Effector memory CD4-positive, alpha-beta T cell (primary cell): Measurements from ENCODE around the gene ZNF57.
A peak's percentile ranks its signal among the peaks of the same experiment; 100 is the strongest.
"Not testable (repeated sequence)": the region's sequence is repeated elsewhere in the genome, so short reads cannot be mapped to it uniquely, and the experiment has no call there.

ENCODE experiments used
- DNase-seq, 3 donors: peaks; one replicate each; pipeline ENCODE4 v3.0.0-alpha.2; 2020
- H3K27ac ChIP-seq: 2 replicates; pipeline ENCODE4 v1.7.0; 2013; ENCODE audit warnings: mild to moderate bottlenecking, low read length, moderate library complexity; ENCODE audit not compliant: insufficient read depth, poor library complexity, severe bottlenecking
- H3K27me3 ChIP-seq: replicated peaks from 2 replicates; pipeline ENCODE4 v1.7.0; 2013; ENCODE audit warnings: mild to moderate bottlenecking, low read length; ENCODE audit not compliant: insufficient read depth, control insufficient read depth, poor library complexity, severe bottlenecking
- H3K36me3 ChIP-seq: 2 replicates; pipeline ENCODE4 v1.7.0; 2013; ENCODE audit warnings: mild to moderate bottlenecking, low read length, moderate library complexity; ENCODE audit not compliant: control insufficient read depth, insufficient read depth
- H3K4me1 ChIP-seq: 2 replicates; pipeline ENCODE4 v1.7.0; 2013; ENCODE audit warnings: low read length, mild to moderate bottlenecking; ENCODE audit not compliant: control insufficient read depth, insufficient read depth, poor library complexity, severe bottlenecking
- H3K4me3 ChIP-seq: 2 replicates; pipeline ENCODE4 v1.7.0; 2013; ENCODE audit warnings: low read length, low read depth, mild to moderate bottlenecking; ENCODE audit not compliant: insufficient read depth, poor library complexity, severe bottlenecking
- H3K9me3 ChIP-seq: 2 replicates; pipeline ENCODE4 v1.7.0; 2013; ENCODE audit warnings: mild to moderate bottlenecking, low read length, moderate library complexity; ENCODE audit not compliant: control insufficient read depth

Gene ZNF57

DNA sequence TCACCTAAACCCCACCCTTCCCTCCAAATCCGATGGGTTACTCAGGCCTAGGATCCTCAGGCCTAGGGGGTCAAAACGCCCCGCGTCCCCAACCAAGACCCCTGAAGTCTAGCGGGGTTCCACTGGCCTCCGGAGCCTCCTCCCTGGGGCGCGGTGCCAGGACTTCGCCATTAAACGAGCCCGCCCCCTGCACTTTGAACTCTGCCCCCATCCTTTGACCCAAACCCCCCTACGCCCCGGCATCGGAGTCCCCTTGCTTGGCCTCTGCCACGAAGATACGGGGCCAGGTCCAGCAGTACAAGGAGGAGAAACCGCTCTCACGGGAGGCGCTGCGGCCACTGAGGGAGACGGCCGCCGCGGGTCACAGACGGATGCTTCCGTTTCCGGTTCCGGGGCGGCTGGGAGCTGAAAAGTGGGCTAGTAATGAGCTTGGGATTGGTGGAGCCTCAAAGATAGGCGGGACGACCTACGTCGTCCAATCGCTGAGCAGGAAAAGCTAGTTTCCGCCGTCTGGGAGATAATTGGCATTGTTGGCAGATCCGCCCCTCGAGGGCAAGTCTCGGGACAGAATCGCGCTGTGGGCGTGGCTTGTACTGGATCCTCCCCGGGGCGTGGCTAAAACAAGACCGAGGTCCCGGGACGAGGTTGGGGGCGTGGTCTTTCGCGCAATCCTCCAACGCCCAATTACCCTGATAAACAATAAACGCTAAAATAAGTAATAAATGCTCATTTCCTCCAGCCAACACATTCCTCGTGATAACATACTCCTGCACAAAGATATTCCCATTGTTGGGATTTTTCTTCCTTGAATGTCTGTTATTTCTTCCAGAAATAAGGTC lies 49.8 kb downstream of the ZNF57 start:
- DNase-seq = peak; percentile 100
- H3K9me3 ChIP-seq = no peaks in the 10 kb centered on the region

DNA sequence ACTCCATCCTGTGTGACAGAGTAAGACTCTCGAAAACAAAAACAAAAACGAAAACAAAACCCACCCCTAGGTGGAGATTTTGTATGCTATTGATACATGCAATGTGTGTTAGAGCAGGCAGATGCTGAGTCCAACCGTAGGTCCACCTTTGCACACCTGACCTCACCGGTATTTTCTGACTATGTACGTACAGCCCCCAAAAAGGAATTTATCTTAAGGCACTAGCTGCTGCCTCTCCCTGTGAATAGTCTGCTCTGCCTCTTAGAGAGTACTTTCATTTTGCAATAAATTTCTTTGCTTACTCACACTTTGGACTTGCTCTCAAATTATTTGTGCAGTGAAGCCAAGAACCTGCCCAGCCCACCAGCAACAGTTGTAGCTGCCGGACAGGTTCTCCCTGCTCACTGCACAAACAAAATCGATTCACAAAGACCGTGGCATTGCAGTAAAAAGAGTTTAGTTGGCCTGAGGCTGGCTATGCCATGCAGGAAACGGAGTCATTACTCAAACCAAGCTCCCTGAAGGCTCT lies 52.3 kb downstream of the ZNF57 start:
- no peak overlapping the region for H3K4me3 ChIP-seq
- H3K4me1 ChIP-seq = peaks cover 8% of the 10 kb centered on the region
- H3K9me3 ChIP-seq = no peaks in the 10 kb centered on the region
- H3K27ac ChIP-seq = no peak overlapping the region
- DNase-seq = no peak
- no peaks in the 10 kb centered on the region for H3K36me3 ChIP-seq
- no peaks in the 10 kb centered on the region for H3K27me3 ChIP-seq

More for the DNA sequence above, 49.8 kb downstream of the ZNF57 start:
- no peaks in the 10 kb centered on the region for H3K27me3 ChIP-seq
- H3K27ac ChIP-seq = peak overlapping the region; percentile 98
- H3K36me3 ChIP-seq = no peaks in the 10 kb centered on the region
- H3K4me3 ChIP-seq = peak overlapping the region; percentile 84
- peaks cover 10% of the 10 kb centered on the region for H3K4me1 ChIP-seq

DNA sequence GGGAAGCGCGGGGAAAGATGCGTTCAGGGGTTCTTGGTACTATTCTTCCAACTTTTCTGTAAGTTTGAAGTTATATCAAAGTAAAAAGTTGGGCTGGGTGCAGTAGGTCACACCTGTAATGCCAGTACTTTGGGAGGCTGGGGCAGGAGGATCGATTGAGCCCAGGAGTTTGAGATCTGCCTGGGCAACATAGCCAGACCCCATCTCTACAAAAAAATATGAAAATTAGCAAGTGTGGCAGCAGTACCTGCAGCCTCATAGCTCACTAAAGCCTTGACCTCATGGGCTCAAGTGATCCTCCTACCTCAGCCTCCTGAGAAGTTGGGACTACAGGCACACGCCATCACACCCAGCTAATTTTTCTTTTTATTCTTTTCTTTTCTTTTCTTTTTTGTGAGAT lies 56.4 kb downstream of the ZNF57 start:
- Histone ChIP-seq H3K9me3 (no peaks in the 10 kb centered on the region), H3K4me1 (no peaks in the 10 kb centered on the region), H3K27ac (no peak overlapping the region), H3K27me3 (no peaks in the 10 kb centered on the region), H3K36me3 (no peaks in the 10 kb centered on the region), H3K4me3 (no peak overlapping the region)
- no peak for DNase-seq

GRCh38 chr19:2960120-2960519 lies 59.4 kb downstream of the ZNF57 start:
- DNase-seq = no peak

DNA sequence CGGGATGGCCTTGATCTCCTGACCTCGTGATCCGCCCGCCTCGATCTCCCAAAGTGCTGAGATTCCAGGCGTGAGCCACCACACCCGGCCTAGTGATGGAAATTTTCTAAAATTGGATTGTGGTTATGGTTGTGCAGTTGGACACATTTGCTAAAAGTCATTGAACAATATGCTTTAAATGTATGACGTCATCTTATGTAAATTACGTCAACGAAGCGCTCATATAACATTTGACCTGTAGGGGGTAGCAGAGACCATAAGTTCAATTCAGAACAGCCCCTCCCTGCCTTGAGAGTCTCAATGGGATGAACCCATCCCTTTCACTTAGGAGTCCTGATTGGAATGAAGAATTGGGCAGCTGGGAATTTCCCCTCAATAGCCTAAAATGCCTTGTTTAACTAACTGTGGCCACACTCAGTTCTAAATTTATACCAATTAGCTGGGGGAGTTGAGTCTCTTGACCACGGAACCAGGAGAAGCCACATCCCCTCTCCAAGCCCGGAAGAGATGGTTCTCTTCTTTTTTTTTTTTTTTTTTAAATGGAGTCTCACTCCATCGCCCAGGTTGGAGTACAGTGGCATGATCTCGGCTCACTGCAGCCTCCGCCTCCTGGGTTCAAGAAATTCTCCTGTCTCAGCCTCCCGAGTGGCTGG lies 61.4 kb downstream of the ZNF57 start:
- H3K4me3 ChIP-seq = no peak overlapping the region
- no peaks in the 10 kb centered on the region for H3K4me1 ChIP-seq
- H3K36me3 ChIP-seq = no peaks in the 10 kb centered on the region
- H3K27ac ChIP-seq = no peak overlapping the region
- H3K27me3 ChIP-seq = no peaks in the 10 kb centered on the region
- DNase-seq = peak in 2 of 3 donors; percentile 4 to 52
- no peaks in the 10 kb centered on the region for H3K9me3 ChIP-seq

More at GRCh38 chr19:2960120-2960519, 59.4 kb downstream of the ZNF57 start:
- Histone ChIP-seq H3K27ac (no peak overlapping the region), H3K9me3 (no peaks in the 10 kb centered on the region), H3K4me1 (no peaks in the 10 kb centered on the region), H3K4me3 (no peak overlapping the region), H3K36me3 (no peaks in the 10 kb centered on the region), H3K27me3 (no peaks in the 10 kb centered on the region)

DNA sequence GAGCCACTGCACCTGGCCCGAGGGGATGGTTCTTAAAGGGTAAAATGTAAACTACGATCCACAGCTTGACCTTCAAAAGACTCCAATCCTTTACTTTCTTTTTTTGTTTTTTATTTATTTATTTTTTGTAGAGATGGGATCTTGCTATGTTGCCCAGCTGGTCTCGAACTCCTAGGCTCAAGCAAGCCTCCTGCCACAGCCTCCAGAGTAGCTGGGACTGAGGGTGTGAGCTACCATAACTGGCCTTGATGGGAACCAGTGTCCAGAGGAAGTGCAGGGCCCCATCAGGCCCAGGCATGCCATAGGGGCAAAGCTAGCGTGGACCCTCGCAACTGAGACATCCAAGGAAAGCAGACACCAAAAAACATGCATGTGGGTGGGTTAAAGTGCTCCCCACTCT lies 62.4 kb downstream of the ZNF57 start:
- Histone ChIP-seq H3K27ac (no peak overlapping the region), H3K27me3 (no peaks in the 10 kb centered on the region), H3K4me3 (no peak overlapping the region), H3K4me1 (no peaks in the 10 kb centered on the region), H3K9me3 (no peaks in the 10 kb centered on the region), H3K36me3 (no peaks in the 10 kb centered on the region)
- no peak for DNase-seq

GRCh38 chr19:2963631-2964030 lies 62.9 kb downstream of the ZNF57 start:
- DNase-seq, H3K27ac ChIP-seq, H3K27me3 ChIP-seq, H3K36me3 ChIP-seq, H3K4me3 ChIP-seq, H3K4me1 ChIP-seq, H3K9me3 ChIP-seq: not testable (repeated sequence)

- H3K9me3 ChIP-seq = no peaks in the 10 kb centered on the region
- no peaks in the 10 kb centered on the region for H3K36me3 ChIP-seq
- no peaks in the 10 kb centered on the region for H3K4me1 ChIP-seq
- DNase-seq = no peak
- H3K27me3 ChIP-seq = no peaks in the 10 kb centered on the region
- no peak overlapping the region for H3K27ac ChIP-seq
- no peak overlapping the region for H3K4me3 ChIP-seq
These were observed 64.1 kb downstream of the ZNF57 start for GRCh38 chr19:2964874-2965273.

DNA sequence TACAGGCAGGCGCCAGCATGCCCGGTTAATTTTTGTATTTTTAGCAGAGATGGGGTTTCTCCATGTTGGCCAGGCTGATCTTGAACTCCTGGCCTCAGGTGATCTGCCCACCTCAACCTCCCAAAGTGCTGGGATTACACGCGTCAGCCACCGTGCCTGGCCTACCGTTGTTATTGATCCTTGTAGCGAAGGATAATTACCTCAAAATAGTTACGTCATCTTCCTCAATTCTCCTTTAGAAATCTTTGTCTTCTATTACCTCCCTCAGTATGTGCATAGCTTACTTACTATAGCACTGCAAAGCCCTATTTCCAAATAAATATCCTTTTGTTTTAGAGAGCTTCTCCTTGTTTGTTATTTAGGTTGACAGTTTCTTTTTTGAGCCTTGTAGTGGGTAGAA lies 67.2 kb downstream of the ZNF57 start:
- Histone ChIP-seq H3K27me3 (no peaks in the 10 kb centered on the region), H3K27ac (no peak overlapping the region)

More for the DNA sequence above, 67.2 kb downstream of the ZNF57 start:
- Histone ChIP-seq H3K4me3 (no peak overlapping the region), H3K4me1 (no peaks in the 10 kb centered on the region), H3K36me3 (no peaks in the 10 kb centered on the region), H3K9me3 (no peaks in the 10 kb centered on the region)
- DNase-seq = no peak
